CD4-positive, alpha-beta T cell treated with Interleukin-15 for 4 hours (primary cell): Measurements from ENCODE around the gene EEF1AKMT4.

Experiments
- DNase-seq: peaks from one replicate; pipeline ENCODE4 v3.0.0-alpha.2; 2020; ENCODE audit warnings: low spot score

The EEF1AKMT4 gene

DNA sequence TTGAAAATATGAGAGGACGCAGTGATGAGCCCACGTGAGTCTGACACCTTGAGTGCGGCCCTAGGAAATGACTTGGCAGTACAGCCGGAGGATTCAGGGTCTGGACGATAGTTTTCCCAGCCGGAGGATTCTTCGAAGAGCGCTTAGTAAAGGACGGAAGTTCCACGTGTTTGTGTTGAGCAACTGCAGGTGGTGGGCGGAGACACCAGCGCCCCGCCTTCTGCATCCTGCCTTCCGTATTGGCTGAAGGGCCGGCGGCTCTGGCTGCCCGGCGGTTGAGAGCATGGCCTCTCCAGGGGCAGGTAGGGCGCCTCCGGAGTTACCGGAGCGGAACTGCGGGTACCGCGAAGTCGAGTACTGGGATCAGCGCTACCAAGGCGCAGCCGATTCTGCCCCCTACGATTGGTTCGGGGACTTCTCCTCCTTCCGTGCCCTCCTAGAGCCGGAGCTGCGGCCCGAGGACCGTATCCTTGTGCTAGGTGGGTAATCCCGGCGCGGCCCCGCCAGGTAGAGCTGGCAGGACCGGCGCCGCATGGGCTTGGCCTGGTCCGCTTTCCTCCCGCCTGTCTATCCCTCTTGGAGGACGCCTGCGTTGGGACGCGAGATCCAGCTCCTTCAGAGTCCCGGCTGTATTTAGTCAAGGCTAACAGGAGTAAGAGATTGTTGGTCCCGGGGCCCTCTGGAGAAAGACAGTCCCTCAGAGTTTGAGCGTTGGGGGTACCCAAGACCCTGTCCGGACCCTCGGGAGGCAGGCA lies at the start of gene EEF1AKMT4:
TSS of gene EEF1AKMT4 (plus strand) at position 261 of the 755 bp plus-strand sequence. CDS start at position 284, 23 bp downstream.
- DNase-seq, result peak; percentile 97

DNA sequence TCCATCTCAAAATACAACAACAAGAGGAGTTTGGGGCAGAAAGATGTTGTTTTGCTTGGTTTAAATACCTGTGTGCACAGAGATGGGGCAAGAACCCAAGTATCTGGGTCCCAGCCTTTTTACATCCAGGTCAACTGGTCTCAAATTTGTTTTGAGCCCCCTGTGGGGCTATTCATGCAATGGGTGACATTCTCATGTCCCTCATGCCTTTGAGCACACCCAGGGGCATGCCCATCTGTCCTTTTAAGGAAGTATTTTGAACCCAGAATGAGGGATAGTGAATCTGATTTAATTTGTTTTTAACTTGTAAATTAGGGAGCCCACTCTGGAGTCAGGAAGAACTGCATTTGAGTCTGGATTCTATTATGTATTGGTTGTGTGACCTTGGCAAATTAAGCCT lies 48.6 kb upstream of the EEF1AKMT4 start:
- no peak for DNase-seq

DNA sequence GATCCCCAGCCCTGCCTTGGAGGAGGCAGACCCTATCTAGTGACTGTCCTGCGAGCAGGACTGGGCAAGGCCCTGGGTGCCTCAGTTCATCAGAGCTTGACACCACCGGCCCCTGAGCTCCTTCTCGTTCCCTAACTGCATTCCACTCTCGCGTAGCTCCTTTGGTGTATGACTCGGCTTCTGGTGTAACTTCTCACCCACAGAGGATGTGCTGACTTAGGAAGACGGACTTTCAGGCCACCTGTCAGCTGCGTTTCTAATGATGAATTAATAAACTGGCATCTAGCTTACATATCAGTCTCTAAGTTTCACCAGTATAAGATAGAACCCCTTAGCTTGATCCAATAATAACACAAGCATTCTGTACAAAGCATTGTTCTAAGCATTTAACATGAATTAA lies 45.9 kb upstream of the EEF1AKMT4 start:
- DNase-seq, result no peak

DNA sequence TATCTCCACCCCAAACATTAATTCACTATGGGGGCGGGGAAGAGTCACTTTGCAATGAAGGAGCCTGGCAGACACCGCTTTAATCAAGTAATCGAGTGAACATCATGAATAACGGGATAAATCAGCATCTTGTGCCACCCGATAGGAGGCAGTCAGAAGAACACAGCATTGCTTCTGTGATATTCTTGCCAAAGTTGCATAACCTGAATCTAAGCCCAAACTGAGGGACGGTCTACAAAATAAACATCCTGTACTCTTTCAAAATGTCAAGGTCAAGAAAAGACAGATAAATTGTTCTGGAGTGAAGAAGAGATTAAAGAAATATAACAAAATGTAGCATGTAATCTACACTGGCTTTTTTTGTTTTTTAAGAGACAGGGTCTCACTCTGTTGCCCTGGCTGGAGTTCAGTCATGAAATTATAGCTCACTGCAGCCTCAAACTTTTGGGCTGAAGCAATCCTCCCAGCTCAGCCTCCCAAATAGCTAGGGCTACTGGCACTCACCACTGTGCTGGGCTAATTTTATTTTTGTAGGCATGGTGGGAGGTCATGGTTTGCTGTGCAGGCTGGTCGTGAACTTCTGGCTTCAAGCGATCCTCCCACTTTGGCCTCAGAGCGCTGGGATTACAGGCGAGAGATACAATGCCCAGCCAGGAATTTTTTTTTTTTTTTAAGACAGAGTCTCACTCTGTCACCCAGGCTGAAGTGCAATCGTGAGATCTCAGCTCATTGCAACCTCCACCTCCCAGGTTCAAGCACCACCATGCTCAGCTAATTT lies 40.1 kb upstream of the EEF1AKMT4 start:
- DNase-seq, result no peak

DNA sequence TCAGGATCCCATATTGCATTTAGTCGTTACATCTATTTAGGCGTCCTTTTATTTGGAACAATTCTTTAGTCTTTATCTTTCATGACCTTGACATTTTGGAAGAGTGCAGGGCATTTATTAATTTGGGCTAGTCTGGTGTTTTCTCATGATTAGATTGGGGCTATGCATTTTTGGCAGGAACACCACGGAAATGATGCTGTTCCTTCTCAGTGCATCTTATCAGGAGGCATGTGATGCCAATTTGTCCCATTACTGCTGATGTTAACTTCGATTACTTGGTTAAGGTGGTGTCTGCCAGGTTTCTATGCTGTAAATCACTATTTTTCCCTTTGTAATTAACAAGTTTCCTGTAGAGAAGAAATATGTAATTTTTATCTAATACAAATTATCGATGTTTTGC lies 38.2 kb upstream of the EEF1AKMT4 start:
- no peak for DNase-seq

DNA sequence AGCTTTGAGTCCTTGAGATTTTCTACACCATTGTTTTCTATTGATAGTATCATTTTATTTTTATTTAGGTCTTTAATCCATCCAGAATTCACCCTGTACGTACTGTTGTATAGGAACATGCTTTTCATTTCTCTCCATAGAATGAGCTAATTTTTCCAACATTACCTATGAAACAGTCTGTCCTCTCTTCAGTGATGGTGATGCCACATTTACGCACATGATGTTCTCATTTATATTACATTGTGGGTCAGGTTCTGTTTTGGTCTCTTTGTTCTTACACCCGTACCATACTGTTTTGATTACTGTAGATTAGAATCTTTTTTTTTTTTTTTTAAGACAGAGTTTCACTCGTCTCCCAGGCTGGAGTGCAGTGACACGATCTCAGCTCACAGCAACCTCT lies 37.8 kb upstream of the EEF1AKMT4 start:
- no peak for DNase-seq

DNA sequence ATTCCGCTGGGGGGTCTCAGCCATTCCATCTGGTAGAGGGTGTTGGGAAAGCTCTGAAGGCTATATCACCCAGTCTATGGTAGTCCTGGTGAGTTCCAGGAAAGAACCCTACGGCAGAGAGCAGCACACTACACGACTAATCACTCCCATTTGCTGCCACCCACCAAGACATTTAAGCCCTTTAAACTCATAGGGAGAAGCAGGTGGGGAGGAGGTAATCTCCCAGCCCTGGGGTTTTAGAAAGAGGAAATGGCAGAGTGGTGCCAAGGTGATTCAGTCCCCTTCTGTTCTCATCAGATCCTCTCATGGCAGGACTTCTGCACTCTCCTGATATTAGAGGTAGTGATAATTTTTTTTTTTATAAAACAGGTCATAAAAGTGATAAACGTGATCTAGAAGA lies 30.7 kb upstream of the EEF1AKMT4 start:
- DNase-seq, result no peak

DNA sequence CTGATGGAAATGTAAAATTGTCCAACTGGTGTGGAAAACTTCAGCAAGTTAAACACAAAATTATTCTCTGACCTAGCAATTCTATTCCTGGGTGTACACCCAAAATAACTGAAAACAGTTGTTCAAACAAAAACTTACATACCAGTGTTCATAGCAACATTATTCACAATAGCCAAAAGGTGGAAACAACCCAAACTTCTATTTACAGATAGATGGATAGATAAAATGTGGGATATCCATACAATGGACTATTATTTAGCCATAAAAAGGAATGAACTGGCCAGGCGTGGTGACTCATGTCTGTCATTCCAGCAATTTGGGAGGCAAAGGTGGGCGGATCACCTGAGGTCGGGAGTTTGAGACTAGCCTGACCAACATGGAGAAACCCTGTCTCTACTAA lies 27.0 kb upstream of the EEF1AKMT4 start:
- no peak for DNase-seq

DNA sequence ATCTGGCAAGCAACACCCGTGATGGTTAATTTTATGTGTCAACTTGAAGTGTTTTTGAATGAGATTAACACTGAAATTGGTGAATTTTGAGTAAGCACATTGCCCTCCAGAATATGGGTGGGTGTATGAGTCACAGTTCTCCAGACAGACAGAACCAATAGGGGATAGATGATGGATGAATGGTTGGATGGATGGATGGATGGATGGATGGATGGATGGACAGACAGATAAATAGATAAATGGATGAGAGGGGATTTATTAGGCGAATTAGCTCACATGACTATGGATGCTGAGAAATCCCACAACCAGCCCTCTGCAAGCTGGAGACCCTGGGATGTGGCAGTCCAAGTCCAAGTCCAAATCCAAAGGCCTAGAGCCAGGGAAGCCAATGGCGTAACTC lies 25.5 kb upstream of the EEF1AKMT4 start:
- DNase-seq, result no peak

DNA sequence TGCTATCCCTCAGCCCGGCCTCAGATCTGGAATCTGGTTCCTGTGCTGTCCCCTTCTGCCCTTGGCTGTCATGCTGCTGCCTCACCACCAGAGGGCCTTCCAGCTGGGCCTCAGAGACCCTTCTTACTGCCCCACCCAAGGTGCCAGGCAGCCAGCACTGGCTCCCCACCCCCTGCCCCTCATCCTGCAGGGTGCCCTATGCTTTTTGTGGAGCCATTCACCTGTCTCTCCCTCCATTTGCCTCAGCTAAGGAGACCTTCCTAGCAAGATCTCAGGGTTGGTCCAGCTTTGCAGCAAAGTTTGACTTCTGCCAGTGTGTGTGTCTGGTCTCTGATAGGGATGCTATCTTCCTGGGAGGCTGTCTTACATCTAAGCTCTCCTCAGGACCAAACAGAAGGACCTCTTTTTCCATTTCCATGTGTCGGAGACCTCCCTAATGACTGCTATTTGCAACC lies 22.0 kb upstream of the EEF1AKMT4 start:
- peak; percentile 55 for DNase-seq

DNA sequence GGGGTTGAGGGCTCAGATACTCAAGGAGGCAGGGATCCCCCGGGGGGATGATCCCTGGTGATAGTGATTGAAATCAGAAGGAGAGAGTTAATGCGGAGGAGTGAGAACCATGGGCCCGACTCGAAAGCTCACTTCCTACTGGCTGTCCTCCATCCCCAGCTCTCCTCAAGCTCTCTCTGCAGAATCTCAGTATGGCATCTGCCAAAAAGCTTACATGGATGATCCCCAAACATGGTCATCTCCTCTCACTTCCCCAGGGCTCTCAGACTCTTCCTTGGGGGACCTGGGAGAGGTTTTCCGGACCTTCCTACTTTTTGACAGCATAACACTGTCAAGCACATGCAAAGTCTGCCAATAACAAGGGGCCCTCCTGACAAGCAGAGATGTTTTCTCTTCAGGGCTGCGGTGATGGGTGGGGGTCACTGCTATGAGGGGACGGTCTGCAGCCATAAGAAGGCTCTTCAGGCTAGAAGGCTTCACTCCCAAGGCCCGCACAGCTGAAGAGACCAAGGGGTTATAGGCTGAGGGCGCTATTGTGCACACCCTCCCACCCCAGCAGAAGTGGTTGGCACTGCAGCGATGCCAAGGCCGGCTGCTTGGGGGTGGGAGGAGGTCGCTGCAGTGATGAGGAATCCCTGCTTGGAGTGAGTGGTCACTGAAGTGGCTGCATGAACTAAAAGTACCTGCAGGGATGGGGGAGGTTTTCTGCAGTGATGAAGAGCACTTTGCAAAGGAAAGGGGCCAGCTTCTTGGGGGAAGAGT lies 20.9 kb upstream of the EEF1AKMT4 start:
- no peak for DNase-seq

DNA sequence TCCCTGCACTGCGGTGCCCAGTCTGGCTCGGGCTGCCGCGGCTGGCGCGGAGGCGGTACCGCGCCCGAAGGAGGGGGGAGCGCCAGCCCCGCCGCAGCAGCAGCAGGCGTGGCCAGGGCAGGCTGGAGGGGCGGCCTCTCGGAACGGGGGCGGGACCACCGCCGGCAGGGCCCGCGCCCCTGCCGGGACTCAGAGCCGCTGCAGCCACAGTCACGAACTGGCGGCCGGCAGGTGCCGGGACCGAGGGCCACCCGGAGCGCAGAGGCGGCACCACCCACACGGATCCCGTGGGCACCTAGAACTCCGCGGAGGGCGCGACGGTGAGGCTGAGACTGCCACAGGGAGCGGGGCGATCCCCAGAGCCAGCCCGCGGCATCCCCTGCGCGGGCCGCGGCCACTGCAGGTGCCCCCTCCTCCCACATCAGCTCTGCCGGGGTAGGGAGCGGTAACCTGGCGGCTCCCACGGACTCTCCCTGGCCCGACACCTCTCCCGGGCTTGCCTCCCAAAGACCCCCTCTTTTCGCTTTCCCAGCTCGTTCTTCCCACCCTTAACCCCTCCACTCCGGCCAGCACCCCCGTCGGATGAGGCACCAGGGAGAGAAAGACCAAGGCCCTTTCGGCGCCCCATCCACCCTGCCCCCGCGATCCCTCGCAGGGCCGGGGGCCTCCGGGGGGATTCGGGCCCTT lies 19.9 kb upstream of the EEF1AKMT4 start, which contains the start of gene VWA5B2:
TSS of gene VWA5B2 (plus strand) at position 192 of the 687 bp plus-strand sequence. CDS start 944 bp downstream, outside the sequence.
- DNase-seq, result peak; percentile 68

DNA sequence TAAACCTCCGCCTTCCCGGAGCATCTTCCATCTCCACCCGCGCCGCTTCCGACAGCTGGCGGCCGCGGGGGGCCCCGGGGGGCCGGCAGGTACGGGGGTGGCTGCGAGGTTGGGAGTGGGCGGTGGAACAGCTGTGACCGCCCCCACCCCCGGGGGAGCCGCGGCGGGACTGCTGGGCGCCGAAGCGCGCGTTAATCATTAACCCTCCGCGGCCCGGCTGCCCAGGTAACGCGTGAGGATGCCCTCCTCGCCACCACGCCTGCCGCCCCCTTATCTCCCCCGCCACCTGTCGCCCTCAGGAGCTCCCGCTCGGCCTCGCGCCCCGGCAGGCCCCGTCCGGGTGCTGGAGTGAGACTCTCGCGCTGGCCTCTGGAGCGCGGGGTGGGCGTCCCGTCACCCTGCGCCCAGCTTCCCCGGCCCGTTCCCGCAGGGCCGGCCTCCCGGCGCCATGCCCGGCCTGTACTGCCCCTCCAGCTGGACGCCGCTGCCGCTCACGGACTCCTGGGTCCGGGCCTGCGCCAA lies 19.3 kb upstream of the EEF1AKMT4 start:
- no peak for DNase-seq

DNA sequence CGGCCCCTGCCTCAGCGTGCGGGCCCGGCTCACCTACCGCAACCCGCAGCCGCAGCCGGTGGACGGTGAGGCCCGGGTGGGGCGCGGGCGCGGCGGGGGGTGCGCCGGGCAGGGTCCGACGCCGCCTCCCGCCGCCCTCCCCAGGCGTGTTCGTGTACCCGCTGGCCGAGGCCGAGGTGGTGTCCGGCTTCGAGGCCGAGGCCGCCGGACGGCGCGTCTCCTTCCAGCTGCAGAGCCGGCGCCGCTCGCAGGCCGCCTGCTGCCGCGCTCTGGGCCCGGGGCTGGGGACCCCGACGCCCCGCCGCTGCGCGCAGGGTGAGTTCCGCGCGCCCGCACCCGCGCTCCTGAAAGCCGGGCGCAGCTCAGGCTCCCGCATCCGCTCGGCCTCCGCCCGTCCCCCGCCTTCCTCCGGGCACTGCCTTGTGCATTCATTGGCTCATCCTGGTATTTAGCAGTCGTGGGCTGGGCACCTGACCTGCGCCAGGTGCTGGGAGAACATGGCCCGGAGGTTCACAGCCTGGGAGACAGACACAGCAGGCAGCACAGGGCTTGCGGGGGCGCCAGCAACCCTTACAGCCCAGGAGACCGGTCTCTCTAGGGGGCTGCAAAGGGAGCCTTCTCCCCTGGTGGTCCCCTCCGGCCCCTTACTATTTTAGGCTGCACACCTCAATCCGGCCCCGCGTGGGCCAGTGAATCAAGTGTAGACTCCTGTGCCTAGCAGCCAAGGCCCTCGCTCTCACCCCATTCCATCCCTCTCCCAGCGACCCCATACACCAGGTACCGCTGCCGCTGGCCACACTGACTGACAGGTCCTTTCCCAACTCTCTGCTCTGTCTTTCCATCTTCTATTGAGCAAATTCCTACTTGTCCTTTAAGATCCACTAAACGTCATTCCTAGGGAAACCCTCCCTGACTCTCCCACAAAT lies 18.6 kb upstream of the EEF1AKMT4 start:
- no peak for DNase-seq

DNA sequence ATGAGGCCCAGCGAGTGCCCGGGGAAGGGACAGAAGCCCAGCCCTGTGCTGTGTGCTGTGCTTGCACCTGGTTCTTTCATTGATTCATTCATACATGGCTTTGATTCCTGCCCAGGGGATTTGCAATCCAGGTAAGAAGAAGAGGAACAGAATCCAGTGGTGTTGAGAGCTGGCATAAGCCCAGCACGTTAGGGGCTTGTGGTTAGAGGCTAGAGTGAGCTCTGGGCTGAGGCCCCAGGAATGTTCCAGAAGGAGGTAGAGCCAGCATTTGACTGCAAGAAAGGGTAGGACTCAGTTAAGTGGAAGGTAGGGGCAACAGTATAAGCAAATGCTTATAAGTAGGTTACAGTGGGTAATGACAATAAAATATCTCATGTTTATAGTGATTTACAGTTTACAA lies 17.8 kb upstream of the EEF1AKMT4 start:
- DNase-seq, result no peak

DNA sequence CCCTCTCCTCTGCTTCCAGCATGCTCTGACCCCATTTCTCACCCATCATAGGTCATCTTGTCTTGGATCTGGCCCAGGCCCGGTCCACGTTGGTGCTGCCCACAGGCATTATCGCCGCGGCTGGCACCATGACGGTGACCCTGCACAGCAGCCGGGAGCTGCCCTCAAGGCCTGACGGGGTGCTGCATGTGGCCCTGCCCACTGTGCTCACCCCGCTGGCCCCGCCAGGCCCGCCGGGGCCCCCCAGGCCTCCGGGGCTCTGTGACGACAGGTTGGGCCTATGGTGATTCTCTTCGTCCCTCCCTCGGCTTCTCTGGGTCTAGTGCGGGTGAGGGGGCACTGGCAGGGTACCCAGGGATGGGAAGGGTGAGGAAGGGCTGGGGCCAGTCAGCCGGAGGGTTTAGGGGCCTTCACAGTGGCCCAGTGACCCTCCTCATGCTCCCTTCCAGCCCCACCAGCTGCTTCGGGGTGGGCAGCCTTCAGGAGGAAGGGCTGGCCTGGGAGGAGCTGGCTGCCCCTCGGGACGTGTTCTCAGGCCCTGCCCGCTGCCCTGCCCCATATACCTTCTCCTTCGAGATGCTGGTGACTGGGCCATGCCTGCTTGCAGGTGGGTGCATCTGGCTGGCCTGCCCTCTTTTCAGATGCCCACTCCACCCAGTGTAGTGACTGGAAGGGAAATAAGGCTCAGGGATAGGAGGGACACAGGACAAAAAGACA lies 16.2 kb upstream of the EEF1AKMT4 start:
- DNase-seq, result no peak

DNA sequence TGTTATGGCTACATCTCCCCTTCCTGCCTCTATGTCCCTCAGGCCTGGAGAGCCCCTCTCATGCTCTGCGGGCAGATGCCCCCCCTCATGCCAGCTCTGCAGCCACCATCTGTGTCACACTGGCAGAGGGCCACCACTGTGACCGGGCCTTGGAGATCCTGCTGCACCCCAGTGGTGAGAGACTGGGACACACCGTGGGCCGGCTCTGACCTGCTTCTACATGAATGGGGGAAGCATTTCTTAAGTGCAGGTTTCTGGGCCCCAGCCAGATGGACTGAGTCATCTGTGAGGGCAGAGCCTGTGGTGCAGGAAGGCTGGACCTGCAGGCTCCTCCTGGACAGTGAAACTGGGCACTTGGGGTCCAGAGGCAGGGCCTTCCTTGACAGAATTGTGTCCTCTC lies 15.2 kb upstream of the EEF1AKMT4 start:
- no peak for DNase-seq

DNA sequence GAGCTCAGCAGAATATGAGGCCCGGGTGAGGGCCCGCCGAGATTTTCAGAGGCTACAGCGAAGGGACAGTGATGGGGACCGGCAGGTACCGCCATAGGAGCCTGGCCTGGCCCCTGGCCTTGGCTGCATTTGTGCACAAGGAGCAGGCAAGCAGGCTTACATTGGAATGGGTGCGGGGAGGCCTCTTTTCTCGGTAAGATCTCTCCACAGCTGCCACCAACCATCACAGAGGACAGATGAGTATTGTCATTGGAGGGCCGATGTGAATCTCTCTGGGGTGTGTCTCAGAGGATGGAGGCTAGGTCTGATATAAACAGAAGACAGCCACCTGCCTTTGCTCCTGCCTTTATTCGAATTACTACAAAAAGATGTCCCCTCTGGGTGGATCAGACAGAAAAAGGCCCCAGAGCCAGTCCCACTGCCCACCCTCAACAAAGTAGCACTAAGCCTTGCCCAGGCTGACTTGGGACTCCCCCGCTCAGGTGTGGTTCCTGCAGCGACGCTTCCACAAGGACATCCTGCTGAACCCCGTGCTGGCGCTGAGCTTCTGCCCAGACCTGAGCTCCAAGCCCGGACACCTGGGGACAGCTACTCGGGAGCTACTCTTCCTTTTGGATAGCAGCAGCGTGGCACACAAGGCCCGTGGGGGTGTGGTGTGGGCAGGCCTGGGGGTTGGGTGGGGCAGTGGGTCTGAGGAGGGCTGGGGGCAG lies 14.6 kb upstream of the EEF1AKMT4 start:
- no peak for DNase-seq

DNA sequence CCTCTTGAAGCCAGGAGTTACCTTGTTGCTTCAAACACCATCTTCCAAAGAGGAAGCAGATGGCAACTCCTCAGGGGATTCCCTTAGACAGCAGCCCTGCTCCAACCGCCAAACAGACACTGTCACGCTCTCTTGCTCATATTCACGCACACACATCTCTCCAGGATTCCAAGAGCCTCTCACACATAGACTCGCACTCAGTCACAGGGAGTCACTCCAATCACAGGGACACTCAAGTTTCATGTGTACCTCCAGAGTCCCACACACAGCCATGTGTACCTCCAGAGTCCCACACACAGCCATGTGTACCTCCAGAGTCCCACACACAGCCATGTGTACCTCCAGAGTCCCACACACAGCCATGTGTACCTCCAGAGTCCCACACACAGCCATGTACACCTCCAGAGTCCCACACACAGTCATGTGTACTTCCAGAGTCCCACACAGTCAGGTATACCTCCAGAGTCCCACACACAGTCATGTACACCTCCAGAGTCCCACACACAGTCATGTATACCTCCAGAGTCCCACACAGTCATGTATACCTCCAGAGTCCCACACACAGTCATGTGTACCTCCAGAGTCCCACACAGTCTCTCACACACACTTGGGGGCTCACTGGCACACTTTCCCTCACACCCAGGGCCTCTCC lies 14.0 kb upstream of the EEF1AKMT4 start:
- no peak for DNase-seq
